ENCODE measurements around the gene CBFA2T2.

DNA sequence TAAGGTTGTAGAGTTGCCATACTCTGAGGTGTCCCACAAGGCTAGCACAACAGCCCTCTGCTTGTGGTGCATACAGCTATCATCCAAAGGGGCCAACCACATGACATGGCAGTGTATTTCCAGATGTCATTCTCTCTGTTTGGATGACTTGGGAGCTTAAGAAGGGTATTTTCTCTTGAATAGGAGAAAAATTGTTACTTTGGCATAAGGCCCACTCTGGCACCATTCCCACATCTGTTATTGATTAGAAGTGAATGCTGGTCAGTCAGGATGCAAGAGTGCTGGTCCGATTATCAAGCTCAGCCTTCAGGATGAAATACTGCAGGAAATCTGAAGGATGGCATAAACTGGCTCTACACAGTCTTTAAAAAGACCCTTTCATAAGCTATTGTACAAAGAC is 88.6 kb downstream of the CBFA2T2 start:
- TF ChIP-seq, protein P1, sequence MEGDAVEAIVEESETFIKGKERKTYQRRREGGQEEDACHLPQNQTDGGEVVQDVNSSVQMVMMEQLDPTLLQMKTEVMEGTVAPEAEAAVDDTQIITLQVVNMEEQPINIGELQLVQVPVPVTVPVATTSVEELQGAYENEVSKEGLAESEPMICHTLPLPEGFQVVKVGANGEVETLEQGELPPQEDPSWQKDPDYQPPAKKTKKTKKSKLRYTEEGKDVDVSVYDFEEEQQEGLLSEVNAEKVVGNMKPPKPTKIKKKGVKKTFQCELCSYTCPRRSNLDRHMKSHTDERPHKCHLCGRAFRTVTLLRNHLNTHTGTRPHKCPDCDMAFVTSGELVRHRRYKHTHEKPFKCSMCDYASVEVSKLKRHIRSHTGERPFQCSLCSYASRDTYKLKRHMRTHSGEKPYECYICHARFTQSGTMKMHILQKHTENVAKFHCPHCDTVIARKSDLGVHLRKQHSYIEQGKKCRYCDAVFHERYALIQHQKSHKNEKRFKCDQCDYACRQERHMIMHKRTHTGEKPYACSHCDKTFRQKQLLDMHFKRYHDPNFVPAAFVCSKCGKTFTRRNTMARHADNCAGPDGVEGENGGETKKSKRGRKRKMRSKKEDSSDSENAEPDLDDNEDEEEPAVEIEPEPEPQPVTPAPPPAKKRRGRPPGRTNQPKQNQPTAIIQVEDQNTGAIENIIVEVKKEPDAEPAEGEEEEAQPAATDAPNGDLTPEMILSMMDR (IDR thresholded peaks at IDR 0.05; ENCODE audit: poor library complexity) = no peak
- TF ChIP-seq EZH2phosphoT487 (IDR thresholded peaks at IDR 0.05; ENCODE audit: low read depth, severe bottlenecking, unreplicated experiment) (no peak), EZH2 (IDR thresholded peaks at IDR 0.05; ENCODE audit: borderline replicate concordance) (no peak)

Measured in hepatocyte (in vitro differentiated cells).